Measurements from ENCODE around the gene ZNF653. TPM values are rescaled to one million over a fixed set of nuclear protein-coding genes. Genes with fewer than 3 reads are reported as not detected.

ZNF653 gene
- total RNA-seq, 2 experiments from 2014 or later = 14.1 to 21.5 TPM

GRCh38 chr19:11506967-11507366 is 1.3 kb upstream of the ZNF653 start:
- intact Hi-C loops (cut with micrococcal nuclease; ENCODE audit: unreplicated experiment) = no loop called here
- Histone ChIP-seq H3K9me2 (ENCODE audit: insufficient read depth, low read length) (no peaks in the 10 kb centered on the region), H2AFZ (ENCODE audit: low read length) (no peak overlapping the region), H3K4me2 (ENCODE audit: low read length) (peak overlapping the region; percentile 95), H3K79me2 (ENCODE audit: insufficient read depth, low read depth, low read length) (peaks cover 11% of the 10 kb centered on the region; the same call in 1 of the 2 replicates), H3K9me3 (ENCODE audit: low read length) (no peaks in the 10 kb centered on the region), H3K27ac (ENCODE audit: low read depth, low read length, poor library complexity, severe bottlenecking) (peak overlapping the region; percentile 76), H3K4me3 (ENCODE audit: low read depth, low read length, poor library complexity, severe bottlenecking) (peak overlapping the region; percentile 82), H3K4me1 (ENCODE audit: insufficient read depth, low read length, poor library complexity, severe bottlenecking) (peaks cover 23% of the 10 kb centered on the region), H3K36me3 (ENCODE audit: insufficient read depth, low read length) (peaks cover 21% of the 10 kb centered on the region; the same call in 1 of the 2 replicates), H4K20me1 (ENCODE audit: insufficient read depth, low read length) (no peaks in the 10 kb centered on the region)
- DNase-seq (ENCODE audit: low spot score) = peak; percentile 12
- TF ChIP-seq CTCF (conservative IDR thresholded peaks at IDR 0.05; ENCODE audit: low read length) (no peak), EZH2phosphoT487 (IDR thresholded peaks at IDR 0.05; ENCODE audit: borderline replicate concordance, low read depth, low read length) (no peak)
- ChIA-PET CTCF (ENCODE audit: unreplicated experiment) (no interaction called here), POLR2A (interaction anchor here (0.6 to 0.7 kb wide), 2 partner anchors 30 to 305 kb away, joined by 4 to 11 read pairs; no protein-coding TSS in a partner anchor)
- BruUV-seq (replicated peaks) = no TSS peak

GRCh38 chr19:11506101-11506555 is 489 bp upstream of the ZNF653 start:
- Histone ChIP-seq H3K9me2 (ENCODE audit: insufficient read depth, low read length) (no peaks in the 10 kb centered on the region), H2AFZ (ENCODE audit: low read length) (peak overlapping the region; percentile 60; the same call in 1 of the 2 replicates), H3K27ac (ENCODE audit: low read depth, low read length, poor library complexity, severe bottlenecking) (peak overlapping the region; percentile 76), H4K20me1 (ENCODE audit: insufficient read depth, low read length) (no peaks in the 10 kb centered on the region), H3K9me3 (ENCODE audit: low read length) (no peaks in the 10 kb centered on the region), H3K4me2 (ENCODE audit: low read length) (peak overlapping the region; percentile 95), H3K4me3 (ENCODE audit: low read depth, low read length, poor library complexity, severe bottlenecking) (peak overlapping the region; percentile 82), H3K36me3 (ENCODE audit: insufficient read depth, low read length) (peaks cover 15% of the 10 kb centered on the region; the same call in 1 of the 2 replicates), H3K4me1 (ENCODE audit: insufficient read depth, low read length, poor library complexity, severe bottlenecking) (peaks cover 23% of the 10 kb centered on the region), H3K79me2 (ENCODE audit: insufficient read depth, low read depth, low read length) (peaks cover 11% of the 10 kb centered on the region; the same call in 1 of the 2 replicates)
- peak; percentile 68 for DNase-seq (ENCODE audit: low spot score)
- TF ChIP-seq CTCF (conservative IDR thresholded peaks at IDR 0.05; ENCODE audit: low read length) = no peak
- TF ChIP-seq EZH2phosphoT487 (IDR thresholded peaks at IDR 0.05; ENCODE audit: borderline replicate concordance, low read depth, low read length) = no peak
- TSS peak; percentile 87 for BruUV-seq (replicated peaks)
- POLR2A ChIA-PET = interaction anchor here (0.7 kb wide), 1 partner anchor 30 kb away, joined by 11 read pairs; no protein-coding TSS in a partner anchor
- intact Hi-C loops (cut with micrococcal nuclease; ENCODE audit: unreplicated experiment) = no loop called here
- CTCF ChIA-PET (ENCODE audit: unreplicated experiment) = no interaction called here

GRCh38 chr19:11505032-11505503 is 571 bp downstream of the ZNF653 start:
- ChIA-PET CTCF (ENCODE audit: unreplicated experiment) (no interaction called here), POLR2A (interaction anchor here (0.6 kb wide), 1 partner anchor 9 kb away, joined by 6 read pairs; no protein-coding TSS in a partner anchor)
- Histone ChIP-seq H2AFZ (ENCODE audit: low read length) (peak overlapping the region; percentile 33; the same call in 1 of the 2 replicates), H3K79me2 (ENCODE audit: insufficient read depth, low read depth, low read length) (peaks cover 11% of the 10 kb centered on the region; the same call in 1 of the 2 replicates), H3K36me3 (ENCODE audit: insufficient read depth, low read length) (0 out of 2 replicates have a peak, but pooled peaks cover 6% of the 10 kb centered on the region), H3K4me2 (ENCODE audit: low read length) (peak overlapping the region; percentile 95), H3K4me1 (ENCODE audit: insufficient read depth, low read length, poor library complexity, severe bottlenecking) (peaks cover 23% of the 10 kb centered on the region), H3K4me3 (ENCODE audit: low read depth, low read length, poor library complexity, severe bottlenecking) (peak overlapping the region; percentile 82), H4K20me1 (ENCODE audit: insufficient read depth, low read length) (no peaks in the 10 kb centered on the region), H3K9me2 (ENCODE audit: insufficient read depth, low read length) (no peaks in the 10 kb centered on the region), H3K9me3 (ENCODE audit: low read length) (no peaks in the 10 kb centered on the region), H3K27ac (ENCODE audit: low read depth, low read length, poor library complexity, severe bottlenecking) (peak overlapping the region; percentile 76)
- DNase-seq (ENCODE audit: low spot score) = peak; percentile 97
- intact Hi-C loops (cut with micrococcal nuclease; ENCODE audit: unreplicated experiment) = loop anchor here (1.0 kb wide), 1 partner anchor 23 kb away; no protein-coding TSS in a partner anchor
- BruUV-seq (replicated peaks) = no TSS peak
- TF ChIP-seq CTCF (conservative IDR thresholded peaks at IDR 0.05; ENCODE audit: low read length) = no peak
- TF ChIP-seq EZH2phosphoT487 (IDR thresholded peaks at IDR 0.05; ENCODE audit: borderline replicate concordance, low read depth, low read length) = no peak

All from OCI-LY7 (cell line).